ENCODE data around the gene CHRNA4. TPM values are rescaled to one million over a fixed set of nuclear protein-coding genes. Genes with fewer than 3 reads are reported as not detected.
"Not testable (repeated sequence)": the region's sequence is repeated elsewhere in the genome, so short reads cannot be mapped to it uniquely, and the experiment has no call there.

The CHRNA4 gene
- total RNA-seq, 1 donor from 2014 or later, result not detected

DNA sequence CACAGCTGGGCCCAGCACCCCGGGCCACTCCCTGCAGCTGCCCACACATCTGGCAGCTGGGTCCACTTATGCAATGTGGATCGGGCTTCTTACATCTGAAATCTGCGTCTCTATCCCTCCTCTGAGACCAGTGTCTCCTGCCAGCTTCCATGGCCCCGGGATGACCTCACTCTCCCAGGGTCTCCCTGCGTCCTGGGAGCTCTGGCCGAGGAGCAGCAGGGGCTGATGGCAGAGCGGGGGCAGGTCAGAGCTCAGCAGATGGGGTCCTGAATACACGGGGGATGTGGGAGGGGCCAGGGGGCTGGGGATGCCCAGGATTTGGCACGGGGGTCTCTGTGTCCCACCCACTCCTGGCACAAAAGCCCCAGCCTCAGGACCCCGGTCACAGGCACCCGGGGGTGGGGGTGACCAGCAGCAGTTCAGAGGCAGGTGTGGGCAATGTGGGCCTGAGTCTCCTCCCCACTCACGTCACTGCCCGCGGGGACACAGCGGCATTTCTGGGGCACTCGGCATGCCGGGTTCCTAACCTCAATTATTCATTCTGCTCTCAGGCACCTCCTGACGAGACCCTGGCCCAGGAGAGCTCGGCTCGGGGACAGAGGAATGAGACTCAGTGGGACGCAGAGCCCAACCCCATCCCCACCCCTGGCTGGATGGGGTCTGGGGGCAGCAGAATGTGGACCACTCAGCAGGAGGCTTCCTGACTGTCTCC, 16.4 kb downstream of the CHRNA4 start:
- Mint-ChIP-seq H3K4me3 (no peak overlapping the region), H3K36me3 (ENCODE audit: low read depth) (no peaks in the 10 kb centered on the region), H3K27ac (no peak overlapping the region), H3K27me3 (peaks cover 2% of the 10 kb centered on the region), H3K4me1 (no peaks in the 10 kb centered on the region), H3K9me3 (peaks cover under 1% of the 10 kb centered on the region)
- ATAC-seq (ENCODE audit: low read depth) (no peak), DNase-seq (no peak)
- ChIA-PET CTCF (no interaction called here), POLR2A (no interaction called here)
- TF ChIP-seq, protein P1, sequence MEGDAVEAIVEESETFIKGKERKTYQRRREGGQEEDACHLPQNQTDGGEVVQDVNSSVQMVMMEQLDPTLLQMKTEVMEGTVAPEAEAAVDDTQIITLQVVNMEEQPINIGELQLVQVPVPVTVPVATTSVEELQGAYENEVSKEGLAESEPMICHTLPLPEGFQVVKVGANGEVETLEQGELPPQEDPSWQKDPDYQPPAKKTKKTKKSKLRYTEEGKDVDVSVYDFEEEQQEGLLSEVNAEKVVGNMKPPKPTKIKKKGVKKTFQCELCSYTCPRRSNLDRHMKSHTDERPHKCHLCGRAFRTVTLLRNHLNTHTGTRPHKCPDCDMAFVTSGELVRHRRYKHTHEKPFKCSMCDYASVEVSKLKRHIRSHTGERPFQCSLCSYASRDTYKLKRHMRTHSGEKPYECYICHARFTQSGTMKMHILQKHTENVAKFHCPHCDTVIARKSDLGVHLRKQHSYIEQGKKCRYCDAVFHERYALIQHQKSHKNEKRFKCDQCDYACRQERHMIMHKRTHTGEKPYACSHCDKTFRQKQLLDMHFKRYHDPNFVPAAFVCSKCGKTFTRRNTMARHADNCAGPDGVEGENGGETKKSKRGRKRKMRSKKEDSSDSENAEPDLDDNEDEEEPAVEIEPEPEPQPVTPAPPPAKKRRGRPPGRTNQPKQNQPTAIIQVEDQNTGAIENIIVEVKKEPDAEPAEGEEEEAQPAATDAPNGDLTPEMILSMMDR (IDR thresholded peaks at IDR 0.05), result no peak
- intact Hi-C loops (cut with micrococcal nuclease), result no loop called here

DNA sequence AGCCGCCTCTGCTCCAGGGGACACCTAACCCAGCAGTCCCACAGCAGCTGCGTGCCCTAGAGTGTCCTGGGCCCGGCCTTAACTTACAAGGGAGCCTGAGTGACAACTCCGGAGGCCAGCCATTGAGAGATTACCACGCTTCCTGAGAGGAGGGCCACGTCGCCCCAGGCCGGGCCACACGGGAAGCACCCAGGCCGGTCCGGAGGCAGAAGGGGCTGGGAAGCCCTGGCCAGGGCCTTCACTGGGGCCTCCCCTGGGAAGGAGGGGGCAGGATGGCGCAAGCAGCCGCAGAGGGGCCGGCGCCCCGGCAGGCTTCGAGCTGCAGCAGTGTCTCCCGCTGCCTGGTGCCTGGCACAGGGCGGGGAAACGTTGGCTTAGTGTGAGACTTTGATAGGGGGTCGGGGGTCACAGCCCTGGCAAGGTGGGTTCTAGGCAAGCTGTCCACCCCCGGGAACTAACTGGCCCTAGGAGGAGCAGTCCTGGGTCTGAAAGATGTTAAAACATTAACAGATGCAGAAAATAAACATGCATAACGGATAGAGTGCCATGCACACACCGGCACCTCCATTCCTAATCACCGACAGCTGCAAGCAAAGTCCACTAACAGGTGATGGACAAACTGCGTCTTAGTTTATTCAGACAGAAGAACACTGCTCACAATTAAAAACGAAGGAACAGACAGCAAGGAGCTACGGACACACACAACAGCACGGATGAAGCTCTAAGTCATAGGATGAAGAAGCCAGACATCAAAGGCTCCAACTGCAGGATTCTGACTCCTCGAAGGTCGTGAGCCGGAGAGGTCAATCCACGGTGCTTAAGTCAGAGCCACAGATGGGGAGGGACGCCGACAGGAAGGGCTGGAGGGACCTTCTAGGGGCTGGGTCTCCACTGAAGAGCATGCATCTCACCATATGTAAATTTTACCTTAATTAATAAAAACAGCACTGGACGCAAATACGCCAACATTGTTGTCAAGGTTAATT, 17.4 kb downstream of the CHRNA4 start:
- Mint-ChIP-seq H3K4me3 (no peak overlapping the region), H3K27ac (no peak overlapping the region), H3K27me3 (peaks cover 2% of the 10 kb centered on the region), H3K36me3 (ENCODE audit: low read depth) (no peaks in the 10 kb centered on the region), H3K4me1 (no peaks in the 10 kb centered on the region), H3K9me3 (peaks cover 4% of the 10 kb centered on the region)
- no peak for DNase-seq
- intact Hi-C loops (cut with micrococcal nuclease), result no loop called here
- ChIA-PET CTCF (no interaction called here), POLR2A (no interaction called here)
- TF ChIP-seq, protein P1 (IDR thresholded peaks at IDR 0.05), result no peak
- ATAC-seq (ENCODE audit: low read depth), result no peak

DNA sequence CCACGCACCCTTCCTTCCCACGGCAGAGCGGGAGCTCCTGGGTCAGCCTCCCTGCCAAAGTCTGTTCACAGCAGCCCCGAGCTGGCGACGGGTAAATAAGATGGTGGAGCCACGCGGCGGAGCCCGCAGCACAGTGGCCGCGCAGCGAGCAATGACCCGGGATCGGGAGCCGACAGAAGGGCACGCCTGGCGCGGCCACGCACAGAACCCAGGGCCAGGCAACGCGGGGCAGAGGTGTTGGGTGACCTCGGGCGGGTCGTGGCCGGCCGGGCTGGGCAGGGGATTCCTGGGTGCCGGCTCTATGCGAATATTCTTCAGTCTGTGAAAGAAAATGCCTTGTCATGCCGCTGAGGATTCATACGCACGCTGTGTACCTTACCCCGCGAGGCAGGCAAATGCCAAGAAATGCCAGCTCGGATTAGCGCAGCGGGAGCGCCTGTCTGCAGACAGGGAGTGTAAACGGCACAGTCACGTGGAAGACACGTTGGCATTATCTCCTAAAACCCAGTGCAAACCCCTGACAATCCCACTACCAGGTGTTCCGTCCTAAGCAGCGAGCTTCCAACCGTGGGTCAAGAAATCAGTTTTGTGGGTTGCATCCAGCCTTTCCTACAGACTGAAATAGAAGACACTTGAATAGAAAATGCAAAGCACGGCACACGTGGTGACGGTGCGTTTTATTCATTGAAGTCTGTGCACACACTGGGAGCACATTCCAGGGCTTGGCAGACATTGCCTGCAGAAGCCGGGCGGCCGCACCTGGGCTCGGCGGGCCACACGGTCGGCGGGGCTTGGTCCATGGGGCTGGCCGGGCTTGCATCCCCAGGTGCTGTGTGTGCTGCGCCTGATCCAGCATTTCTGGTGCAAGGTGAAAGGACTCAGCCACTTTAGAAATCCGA, 18.3 kb downstream of the CHRNA4 start:
- Mint-ChIP-seq H3K27me3 (peaks cover 5% of the 10 kb centered on the region), H3K4me1 (no peaks in the 10 kb centered on the region), H3K9me3 (peaks cover 4% of the 10 kb centered on the region), H3K36me3 (ENCODE audit: low read depth) (no peaks in the 10 kb centered on the region), H3K4me3 (no peak overlapping the region), H3K27ac (no peak overlapping the region)
- CTCF ChIA-PET, result no interaction called here
- intact Hi-C loops (cut with micrococcal nuclease), result no loop called here
- ATAC-seq (ENCODE audit: low read depth) (no peak), DNase-seq (no peak)
- TF ChIP-seq, protein P1 (IDR thresholded peaks at IDR 0.05), result no peak
- POLR2A ChIA-PET, result no interaction called here

DNA sequence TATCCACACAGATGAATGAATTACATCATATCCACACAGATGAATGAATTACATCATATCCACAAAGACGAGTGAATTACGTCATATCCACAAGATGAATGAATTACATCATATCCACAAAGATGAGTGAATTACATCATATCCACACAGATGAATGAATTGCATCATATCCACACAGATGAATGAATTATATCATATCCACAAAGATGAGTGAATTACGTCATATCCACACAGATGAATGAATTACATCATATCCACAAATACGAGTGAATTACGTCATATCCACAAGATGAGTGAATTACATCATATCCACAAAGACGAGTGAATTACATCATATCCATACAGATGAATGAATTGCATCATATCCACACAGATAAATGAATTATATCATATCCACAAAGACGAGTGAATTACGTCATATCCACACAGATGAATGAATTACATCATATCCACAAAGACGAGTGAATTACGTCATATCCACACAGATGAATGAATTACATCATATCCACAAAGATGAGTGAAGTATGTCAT, 20.9 kb downstream of the CHRNA4 start:
- POLR2A ChIA-PET; ATAC-seq (ENCODE audit: low read depth); DNase-seq; CTCF ChIA-PET; H3K36me3 Mint-ChIP-seq (ENCODE audit: low read depth); H3K9me3 Mint-ChIP-seq; intact Hi-C loops (cut with micrococcal nuclease); H3K27ac Mint-ChIP-seq; H3K4me3 Mint-ChIP-seq; H3K4me1 Mint-ChIP-seq: not testable (repeated sequence)
- peaks cover 13% of the 10 kb centered on the region for H3K27me3 Mint-ChIP-seq

DNA sequence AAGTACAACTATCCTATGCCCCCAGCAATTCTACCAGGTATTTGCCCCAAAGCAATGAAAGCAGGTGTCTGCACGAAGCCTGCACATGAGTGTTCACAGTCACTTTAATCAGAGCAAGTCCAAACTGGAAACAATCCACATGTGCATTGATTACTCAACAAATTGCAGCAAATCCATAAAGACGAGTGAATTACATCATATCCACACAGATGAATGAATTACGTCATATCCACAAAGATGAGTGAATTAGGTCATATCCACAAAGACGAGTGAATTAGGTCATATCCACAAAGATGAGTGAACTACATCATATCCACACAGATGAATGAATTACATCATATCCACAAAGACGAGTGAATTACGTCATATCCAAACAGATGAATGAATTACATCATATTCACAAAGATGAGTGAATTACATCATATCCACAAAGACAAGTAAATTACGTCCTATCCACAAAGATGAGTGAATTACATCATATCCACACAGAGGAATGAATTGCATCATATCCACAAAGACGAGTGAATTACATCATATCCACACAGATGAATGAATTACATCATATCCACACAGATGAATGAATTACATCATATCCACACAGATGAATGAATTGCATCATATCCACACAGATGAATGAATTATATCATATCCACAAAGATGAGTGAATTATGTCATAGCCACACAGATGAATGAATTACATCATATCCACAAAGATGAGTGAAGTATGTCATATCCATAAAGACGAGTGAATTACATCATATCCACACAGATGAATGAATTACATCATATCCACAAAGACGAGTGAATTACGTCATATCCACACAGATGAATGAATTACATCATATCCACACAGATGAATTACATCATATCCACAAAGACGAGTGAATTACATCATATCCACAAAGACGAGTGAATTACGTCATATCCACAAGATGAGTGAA, 21.7 kb downstream of the CHRNA4 start:
- H3K4me1 Mint-ChIP-seq; POLR2A ChIA-PET; H3K4me3 Mint-ChIP-seq; ATAC-seq (ENCODE audit: low read depth); CTCF ChIA-PET; H3K27ac Mint-ChIP-seq; H3K9me3 Mint-ChIP-seq; H3K36me3 Mint-ChIP-seq (ENCODE audit: low read depth); DNase-seq; intact Hi-C loops (cut with micrococcal nuclease): not testable (repeated sequence)
- peaks cover 13% of the 10 kb centered on the region for H3K27me3 Mint-ChIP-seq

All from activated B cell treated with CpG ODN at 0.5 μM for 24 hours (primary cell).